Measurements from ENCODE around the gene KRTAP10-2. TPM values are rescaled to one million over a fixed set of nuclear protein-coding genes. Genes with fewer than 3 reads are reported as not detected.
"Not testable (repeated sequence)": the region's sequence is repeated elsewhere in the genome, so short reads cannot be mapped to it uniquely, and the experiment has no call there.

Gene KRTAP10-2, protein sequence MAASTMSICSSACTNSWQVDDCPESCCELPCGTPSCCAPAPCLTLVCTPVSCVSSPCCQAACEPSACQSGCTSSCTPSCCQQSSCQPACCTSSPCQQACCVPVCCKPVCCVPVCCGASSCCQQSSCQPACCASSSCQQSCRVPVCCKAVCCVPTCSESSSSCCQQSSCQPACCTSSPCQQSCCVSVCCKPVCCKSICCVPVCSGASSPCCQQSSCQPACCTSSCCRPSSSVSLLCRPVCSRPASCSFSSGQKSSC
- polyA plus RNA-seq, result not detected

DNA sequence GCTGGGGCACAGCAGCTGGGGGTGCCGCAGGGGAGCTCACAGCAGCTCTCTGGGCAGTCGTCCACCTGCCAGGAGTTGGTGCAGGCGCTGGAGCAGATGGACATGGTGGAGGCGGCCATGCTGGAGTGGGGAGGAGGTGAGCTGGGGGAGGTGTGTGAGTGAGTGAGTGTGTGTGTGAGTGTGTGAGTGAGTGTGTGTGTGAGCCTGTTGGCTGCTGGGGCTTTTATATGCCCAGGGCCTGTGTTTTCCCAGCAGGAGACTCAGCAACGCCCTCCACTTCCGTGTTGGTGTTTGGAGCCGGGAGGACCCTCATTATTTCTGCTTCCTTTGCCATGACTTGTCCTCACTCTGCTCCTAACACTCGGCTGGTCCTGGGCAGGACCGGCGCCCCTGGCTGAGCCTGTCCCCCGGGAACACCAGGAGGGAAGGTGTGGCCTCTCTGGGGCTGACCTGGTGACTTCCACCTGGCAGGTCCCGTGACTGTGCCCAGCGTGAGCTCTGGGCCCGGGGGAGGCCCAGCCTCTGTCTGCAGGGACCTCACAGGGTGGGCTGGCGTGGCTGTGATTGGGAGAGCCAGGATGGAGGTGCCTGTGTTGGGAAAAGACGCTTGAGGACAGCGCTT, at the start of gene KRTAP10-2:
Gene KRTAP10-2, minus strand, starts transcription at position 166 of the 622 bp plus-strand sequence. Its CDS starts 47 bp downstream, at position 119.
- no peak within 1 kb of the TSS for H3K27ac ChIP-seq (ENCODE audit: low read depth in 2 of 2, low read length in 1 of 2)
- H3K27me3 ChIP-seq (ENCODE audit: control insufficient read depth in 1 of 2, insufficient read depth in 2 of 2, low read length in 2 of 2), result no peaks in the 10 kb centered on the region
- no peaks in the 10 kb centered on the region for H3K9me3 ChIP-seq (ENCODE audit: control insufficient read depth in 2 of 2, insufficient read depth in 1 of 2, low read depth in 1 of 2, low read length in 1 of 2)
- H3K4me1 ChIP-seq (ENCODE audit: control insufficient read depth in 2 of 2, insufficient read depth in 2 of 2, low read length in 1 of 2), result peaks cover 4 to 7% of the 10 kb centered on the region in 2 donors
- WGBS, 2 donors, result 47 to 57% methylated on average over 17 of the region's 17 CpGs
- H3K36me3 ChIP-seq (ENCODE audit: control insufficient read depth in 2 of 2, insufficient read depth in 2 of 2, low read length in 1 of 2), result no peaks in the 10 kb centered on the region
- H3K4me3 ChIP-seq (ENCODE audit: low read depth in 1 of 2, low read length in 2 of 2), result no peak within 1 kb of the TSS

DNA sequence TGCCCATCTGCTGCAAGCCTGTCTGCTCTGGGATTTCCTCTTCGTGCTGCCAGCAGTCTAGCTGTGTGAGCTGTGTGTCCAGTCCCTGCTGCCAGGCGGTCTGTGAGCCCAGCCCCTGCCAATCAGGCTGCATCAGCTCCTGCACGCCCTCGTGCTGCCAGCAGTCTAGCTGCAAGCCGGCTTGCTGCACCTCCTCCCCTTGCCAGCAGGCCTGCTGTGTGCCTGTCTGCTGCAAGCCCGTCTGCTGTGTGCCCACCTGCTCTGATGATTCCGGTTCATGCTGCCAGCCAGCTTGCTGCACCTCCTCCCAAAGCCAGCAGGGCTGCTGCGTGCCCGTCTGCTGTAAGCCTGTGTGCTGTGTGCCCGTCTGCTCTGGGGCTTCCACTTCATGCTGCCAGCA, 49.8 kb upstream of the KRTAP10-2 start:
- not testable (repeated sequence) for H3K27me3 ChIP-seq (ENCODE audit: control insufficient read depth in 1 of 2, insufficient read depth in 2 of 2, low read length in 2 of 2)
- WGBS, 2 donors, result 50 to 59% methylated on average over 10 of the region's 10 CpGs

DNA sequence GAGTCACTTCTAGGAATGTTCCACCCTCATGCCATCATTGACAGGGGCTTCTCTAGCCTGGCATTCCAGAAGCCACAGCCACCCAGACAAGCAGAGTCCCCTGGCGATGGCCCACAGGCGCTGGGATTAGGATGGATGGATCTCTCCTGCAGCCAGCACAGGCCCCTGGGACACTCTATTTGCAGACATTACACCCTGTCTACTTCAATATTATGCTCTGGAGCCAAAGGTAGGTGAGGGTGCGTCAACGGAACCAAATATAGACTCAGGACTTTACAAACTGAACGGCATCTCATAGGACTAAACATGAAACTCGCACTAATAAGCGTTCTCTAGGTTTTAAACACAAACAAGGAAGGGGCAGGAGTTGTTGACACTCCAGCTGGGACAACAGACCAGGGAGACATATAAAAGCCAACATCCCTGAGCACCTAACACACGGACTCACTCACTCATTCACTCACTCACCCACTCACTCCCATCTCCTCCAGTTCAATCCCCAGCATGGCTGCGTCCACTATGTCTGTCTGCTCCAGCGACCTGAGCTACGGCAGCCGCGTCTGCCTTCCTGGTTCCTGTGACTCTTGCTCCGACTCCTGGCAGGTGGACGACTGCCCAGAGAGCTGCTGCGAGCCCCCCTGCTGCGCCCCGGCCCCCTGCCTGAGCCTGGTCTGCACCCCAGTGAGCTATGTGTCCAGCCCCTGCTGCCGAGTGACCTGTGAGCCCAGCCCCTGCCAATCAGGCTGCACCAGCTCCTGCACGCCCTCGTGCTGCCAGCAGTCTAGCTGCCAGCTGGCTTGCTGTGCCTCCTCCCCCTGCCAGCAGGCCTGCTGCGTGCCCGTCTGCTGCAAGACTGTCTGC, 49.0 kb upstream of the KRTAP10-2 start, which contains the start of gene KRTAP10-7:
Gene KRTAP10-7, plus strand, starts transcription at position 480 of the 861 bp plus-strand sequence. Its CDS starts 25 bp downstream, at position 505.
- H3K4me3 ChIP-seq (ENCODE audit: low read depth in 1 of 2, low read length in 2 of 2); H3K9me3 ChIP-seq (ENCODE audit: control insufficient read depth in 2 of 2, insufficient read depth in 1 of 2, low read depth in 1 of 2, low read length in 1 of 2); H3K4me1 ChIP-seq (ENCODE audit: control insufficient read depth in 2 of 2, insufficient read depth in 2 of 2, low read length in 1 of 2); H3K36me3 ChIP-seq (ENCODE audit: control insufficient read depth in 2 of 2, insufficient read depth in 2 of 2, low read length in 1 of 2); H3K27ac ChIP-seq (ENCODE audit: low read depth in 2 of 2, low read length in 1 of 2); H3K27me3 ChIP-seq (ENCODE audit: control insufficient read depth in 1 of 2, insufficient read depth in 2 of 2, low read length in 2 of 2): not testable (repeated sequence)
- WGBS, 2 donors, result 65 to 67% methylated on average over 21 to 23 of the region's 23 CpGs

More for the DNA sequence above, 49.8 kb upstream of the KRTAP10-2 start:
- H3K4me1 ChIP-seq (ENCODE audit: control insufficient read depth in 2 of 2, insufficient read depth in 2 of 2, low read length in 1 of 2); H3K4me3 ChIP-seq (ENCODE audit: low read depth in 1 of 2, low read length in 2 of 2); H3K9me3 ChIP-seq (ENCODE audit: control insufficient read depth in 2 of 2, insufficient read depth in 1 of 2, low read depth in 1 of 2, low read length in 1 of 2); H3K36me3 ChIP-seq (ENCODE audit: control insufficient read depth in 2 of 2, insufficient read depth in 2 of 2, low read length in 1 of 2); H3K27ac ChIP-seq (ENCODE audit: low read depth in 2 of 2, low read length in 1 of 2): not testable (repeated sequence)

GRCh38 chr21:44599264-44600029, 48.1 kb upstream of the KRTAP10-2 start:
- Histone ChIP-seq H3K27ac (ENCODE audit: low read depth in 2 of 2, low read length in 1 of 2) (no peak overlapping the region), H3K4me1 (ENCODE audit: control insufficient read depth in 2 of 2, insufficient read depth in 2 of 2, low read length in 1 of 2) (peaks cover 0 to 2% of the 10 kb centered on the region in 2 donors), H3K36me3 (ENCODE audit: control insufficient read depth in 2 of 2, insufficient read depth in 2 of 2, low read length in 1 of 2) (no peaks in the 10 kb centered on the region), H3K27me3 (ENCODE audit: control insufficient read depth in 1 of 2, insufficient read depth in 2 of 2, low read length in 2 of 2) (no peaks in the 10 kb centered on the region), H3K9me3 (ENCODE audit: control insufficient read depth in 2 of 2, insufficient read depth in 1 of 2, low read depth in 1 of 2, low read length in 1 of 2) (no peaks in the 10 kb centered on the region), H3K4me3 (ENCODE audit: low read depth in 1 of 2, low read length in 2 of 2) (no peak overlapping the region)
- 86% methylated on average over 8 of the region's 8 CpGs for WGBS, 2 donors

- Histone ChIP-seq H3K4me3 (ENCODE audit: low read depth in 1 of 2, low read length in 2 of 2) (no peak overlapping the region), H3K36me3 (ENCODE audit: control insufficient read depth in 2 of 2, insufficient read depth in 2 of 2, low read length in 1 of 2) (no peaks in the 10 kb centered on the region), H3K27me3 (ENCODE audit: control insufficient read depth in 1 of 2, insufficient read depth in 2 of 2, low read length in 2 of 2) (no peaks in the 10 kb centered on the region), H3K9me3 (ENCODE audit: control insufficient read depth in 2 of 2, insufficient read depth in 1 of 2, low read depth in 1 of 2, low read length in 1 of 2) (no peaks in the 10 kb centered on the region), H3K4me1 (ENCODE audit: control insufficient read depth in 2 of 2, insufficient read depth in 2 of 2, low read length in 1 of 2) (peaks cover 0 to 2% of the 10 kb centered on the region in 2 donors), H3K27ac (ENCODE audit: low read depth in 2 of 2, low read length in 1 of 2) (no peak overlapping the region)
- WGBS, 2 donors, result 68 to 69% methylated on average over 11 of the region's 11 CpGs
Observed at GRCh38 chr21:44598061-44598460, 46.8 kb upstream of the KRTAP10-2 start.

DNA sequence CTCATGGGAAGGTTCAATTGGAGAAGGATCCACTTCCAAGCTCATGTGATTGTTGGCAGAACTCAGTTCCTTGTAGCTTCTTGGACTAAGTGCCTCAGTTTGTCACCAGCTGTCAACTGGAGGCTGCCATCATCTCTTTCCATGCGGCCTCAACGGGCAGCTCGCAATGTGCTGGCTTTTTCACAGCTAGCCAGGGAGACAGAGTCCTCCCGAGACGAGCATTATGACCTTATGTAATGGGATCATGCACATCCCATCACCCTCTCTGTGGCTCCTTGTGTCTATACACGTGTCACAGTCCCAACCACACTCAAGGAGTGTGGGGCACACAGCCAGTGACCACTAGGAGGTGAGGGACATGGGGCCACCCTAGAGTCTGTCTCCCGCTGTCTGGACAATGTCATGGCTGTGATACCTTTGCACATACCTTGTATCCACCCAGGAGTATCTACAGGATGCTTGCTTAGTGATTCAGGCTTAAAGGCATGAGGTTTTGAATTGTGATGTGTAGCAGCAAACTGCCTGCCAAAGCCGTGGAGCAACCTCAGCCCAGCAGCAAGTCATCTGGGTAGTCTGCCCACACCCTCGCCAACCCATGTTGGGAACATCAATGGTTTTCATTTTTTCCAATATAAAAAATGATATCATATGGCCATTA, 44.9 kb upstream of the KRTAP10-2 start:
- H3K4me3 ChIP-seq (ENCODE audit: low read depth in 1 of 2, low read length in 2 of 2), result no peak overlapping the region
- no peak overlapping the region for H3K27ac ChIP-seq (ENCODE audit: low read depth in 2 of 2, low read length in 1 of 2)
- 69 to 72% methylated on average over 9 of the region's 9 CpGs for WGBS, 2 donors

DNA sequence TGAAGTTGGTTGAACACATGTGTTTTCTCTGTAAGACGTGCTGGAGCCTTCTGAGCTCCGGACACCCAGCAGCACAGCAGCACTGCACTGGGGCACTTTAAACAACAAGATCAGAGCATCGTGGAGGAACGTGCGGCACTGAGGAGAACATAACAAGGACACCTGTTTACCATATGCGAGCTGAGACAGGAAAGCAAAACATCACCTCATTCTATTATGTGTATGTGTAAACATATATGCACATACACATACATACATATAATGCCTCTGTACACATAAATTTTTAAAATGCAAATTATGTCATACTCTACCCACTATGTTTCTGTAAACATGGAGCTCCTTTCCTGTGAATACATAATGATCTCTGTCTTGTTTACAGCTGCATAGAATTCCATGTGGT, 44.2 kb upstream of the KRTAP10-2 start:
- Histone ChIP-seq H3K27me3 (ENCODE audit: control insufficient read depth in 1 of 2, insufficient read depth in 2 of 2, low read length in 2 of 2) (no peaks in the 10 kb centered on the region), H3K27ac (ENCODE audit: low read depth in 2 of 2, low read length in 1 of 2) (no peak overlapping the region)

More for the DNA sequence above, 44.9 kb upstream of the KRTAP10-2 start:
- Histone ChIP-seq H3K9me3 (ENCODE audit: control insufficient read depth in 2 of 2, insufficient read depth in 1 of 2, low read depth in 1 of 2, low read length in 1 of 2) (no peaks in the 10 kb centered on the region), H3K27me3 (ENCODE audit: control insufficient read depth in 1 of 2, insufficient read depth in 2 of 2, low read length in 2 of 2) (no peaks in the 10 kb centered on the region), H3K4me1 (ENCODE audit: control insufficient read depth in 2 of 2, insufficient read depth in 2 of 2, low read length in 1 of 2) (peaks cover 0 to 11% of the 10 kb centered on the region in 2 donors), H3K36me3 (ENCODE audit: control insufficient read depth in 2 of 2, insufficient read depth in 2 of 2, low read length in 1 of 2) (no peaks in the 10 kb centered on the region)

GRCh38 chr21:44594406-44594916, 43.2 kb upstream of the KRTAP10-2 start:
- 72 to 80% methylated on average over 12 of the region's 12 CpGs for WGBS, 2 donors
- Histone ChIP-seq H3K27ac (ENCODE audit: low read depth in 2 of 2, low read length in 1 of 2) (no peak overlapping the region), H3K36me3 (ENCODE audit: control insufficient read depth in 2 of 2, insufficient read depth in 2 of 2, low read length in 1 of 2) (no peaks in the 10 kb centered on the region), H3K4me3 (ENCODE audit: low read depth in 1 of 2, low read length in 2 of 2) (no peak overlapping the region), H3K27me3 (ENCODE audit: control insufficient read depth in 1 of 2, insufficient read depth in 2 of 2, low read length in 2 of 2) (no peaks in the 10 kb centered on the region), H3K4me1 (ENCODE audit: control insufficient read depth in 2 of 2, insufficient read depth in 2 of 2, low read length in 1 of 2) (peaks cover 0 to 9% of the 10 kb centered on the region in 2 donors), H3K9me3 (ENCODE audit: control insufficient read depth in 2 of 2, insufficient read depth in 1 of 2, low read depth in 1 of 2, low read length in 1 of 2) (no peaks in the 10 kb centered on the region)

More for the DNA sequence above, 44.2 kb upstream of the KRTAP10-2 start:
- Histone ChIP-seq H3K4me3 (ENCODE audit: low read depth in 1 of 2, low read length in 2 of 2) (no peak overlapping the region), H3K4me1 (ENCODE audit: control insufficient read depth in 2 of 2, insufficient read depth in 2 of 2, low read length in 1 of 2) (peaks cover 0 to 9% of the 10 kb centered on the region in 2 donors), H3K9me3 (ENCODE audit: control insufficient read depth in 2 of 2, insufficient read depth in 1 of 2, low read depth in 1 of 2, low read length in 1 of 2) (no peaks in the 10 kb centered on the region), H3K36me3 (ENCODE audit: control insufficient read depth in 2 of 2, insufficient read depth in 2 of 2, low read length in 1 of 2) (no peaks in the 10 kb centered on the region)
- WGBS, 2 donors, result 70 to 72% methylated on average over 6 of the region's 6 CpGs
